ENCODE results near the gene PSMF1. TPM values are rescaled to one million over a fixed set of nuclear protein-coding genes. Genes with fewer than 3 reads are reported as not detected.

PSMF1 gene
- total and polyA plus RNA-seq, 12 donors: 24.8 to 363 (median 122) TPM

DNA sequence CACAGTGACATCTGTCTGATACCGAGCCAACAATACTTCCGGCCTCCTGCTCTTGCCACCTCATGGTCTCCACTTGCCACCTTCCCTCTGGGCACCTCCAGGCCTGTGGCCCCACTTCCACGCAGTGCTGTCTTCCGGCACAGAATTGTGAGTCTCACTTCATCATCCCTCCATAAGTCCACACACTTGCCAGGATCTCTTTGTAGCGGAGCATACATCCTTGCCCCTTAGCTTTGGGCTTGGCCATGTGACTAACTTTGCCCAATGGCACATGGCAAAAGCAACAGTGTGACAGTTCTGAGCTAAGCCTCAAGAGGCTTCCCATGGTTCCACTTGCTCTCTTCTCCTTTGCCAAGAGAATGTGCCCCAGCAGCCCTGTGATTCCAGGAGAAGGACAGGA lies 80.3 kb downstream of the PSMF1 start:
- intact Hi-C loops (cut with DNase I): loop anchor here in 1 of 2 donors (10.0 kb wide), 1 partner anchor 234 kb away; no protein-coding TSS in a partner anchor
- Histone ChIP-seq H3K36me3 (replicated peaks in 1 of 2) (no peaks in the 10 kb centered on the region), H3K9me3 (replicated peaks in 1 of 3) (no peaks in the 10 kb centered on the region), H3K4me1 (replicated peaks in 1 of 2) (no peaks in the 10 kb centered on the region), H3K27me3 (no peaks in the 10 kb centered on the region), H3K27ac (no peak overlapping the region), H3K4me3 (no peak overlapping the region)
- no peak for TF ChIP-seq POLR2A (IDR thresholded peaks at IDR 0.05)
- TF ChIP-seq, protein P1, sequence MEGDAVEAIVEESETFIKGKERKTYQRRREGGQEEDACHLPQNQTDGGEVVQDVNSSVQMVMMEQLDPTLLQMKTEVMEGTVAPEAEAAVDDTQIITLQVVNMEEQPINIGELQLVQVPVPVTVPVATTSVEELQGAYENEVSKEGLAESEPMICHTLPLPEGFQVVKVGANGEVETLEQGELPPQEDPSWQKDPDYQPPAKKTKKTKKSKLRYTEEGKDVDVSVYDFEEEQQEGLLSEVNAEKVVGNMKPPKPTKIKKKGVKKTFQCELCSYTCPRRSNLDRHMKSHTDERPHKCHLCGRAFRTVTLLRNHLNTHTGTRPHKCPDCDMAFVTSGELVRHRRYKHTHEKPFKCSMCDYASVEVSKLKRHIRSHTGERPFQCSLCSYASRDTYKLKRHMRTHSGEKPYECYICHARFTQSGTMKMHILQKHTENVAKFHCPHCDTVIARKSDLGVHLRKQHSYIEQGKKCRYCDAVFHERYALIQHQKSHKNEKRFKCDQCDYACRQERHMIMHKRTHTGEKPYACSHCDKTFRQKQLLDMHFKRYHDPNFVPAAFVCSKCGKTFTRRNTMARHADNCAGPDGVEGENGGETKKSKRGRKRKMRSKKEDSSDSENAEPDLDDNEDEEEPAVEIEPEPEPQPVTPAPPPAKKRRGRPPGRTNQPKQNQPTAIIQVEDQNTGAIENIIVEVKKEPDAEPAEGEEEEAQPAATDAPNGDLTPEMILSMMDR (IDR thresholded peaks at IDR 0.05): no peak
- 81 to 95% (median 88%) methylated on average over 5 of the region's 5 CpGs for WGBS, 4 donors
- no peak for DNase-seq

- 67 to 78% (median 74%) methylated on average over 6 to 7 of the region's 7 CpGs for WGBS, 4 donors
- Histone ChIP-seq H3K4me3 (no peak overlapping the region), H3K36me3 (replicated peaks in 1 of 2) (no peaks in the 10 kb centered on the region), H3K4me1 (replicated peaks in 1 of 2) (no peaks in the 10 kb centered on the region), H3K27me3 (no peaks in the 10 kb centered on the region), H3K27ac (no peak overlapping the region), H3K9me3 (replicated peaks in 1 of 3) (no peaks in the 10 kb centered on the region)
- DNase-seq: no peak
- intact Hi-C loops (cut with DNase I): loop anchor here in 1 of 2 donors (10.0 kb wide), 1 partner anchor 235 kb away; no protein-coding TSS in a partner anchor
- TF ChIP-seq, protein P1 (IDR thresholded peaks at IDR 0.05): no peak
Measured at GRCh38 chr20:1199212-1199873, 80.9 kb downstream of the PSMF1 start.

DNA sequence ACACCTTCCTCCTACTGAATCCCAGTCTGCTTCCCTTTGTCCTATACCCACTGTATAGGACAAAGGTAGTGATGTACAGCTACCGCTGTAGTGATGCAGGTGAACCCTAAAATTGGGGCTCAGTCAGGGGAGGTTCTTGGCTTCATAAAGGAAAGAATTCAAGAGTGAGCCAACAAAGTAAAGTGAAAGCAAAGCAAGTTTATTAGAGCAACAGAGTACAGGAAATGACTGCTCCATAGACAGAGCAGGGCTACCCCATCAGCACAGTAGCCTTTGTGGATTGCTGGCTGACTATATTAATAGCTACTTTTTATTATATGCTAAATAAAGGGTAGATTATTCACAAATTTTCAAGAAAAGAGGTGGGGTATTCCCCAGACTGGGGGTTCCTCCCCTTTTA lies 81.6 kb downstream of the PSMF1 start:
- DNase-seq: no peak
- no peaks in the 10 kb centered on the region for H3K27me3 ChIP-seq
- no peaks in the 10 kb centered on the region for H3K4me1 ChIP-seq (replicated peaks in 1 of 2)
- H3K4me3 ChIP-seq: no peak overlapping the region
- WGBS, 4 donors: 92 to 100% (median 96%) methylated on average over 1 of the region's 1 CpG
- H3K36me3 ChIP-seq (replicated peaks in 1 of 2): no peaks in the 10 kb centered on the region
- H3K27ac ChIP-seq: no peak overlapping the region
- TF ChIP-seq, protein P1 (IDR thresholded peaks at IDR 0.05): no peak
- no peak for TF ChIP-seq POLR2A (IDR thresholded peaks at IDR 0.05)
- H3K9me3 ChIP-seq (replicated peaks in 1 of 3): no peaks in the 10 kb centered on the region
- intact Hi-C loops (cut with DNase I): loop anchor here in 1 of 2 donors (10.0 kb wide), 1 partner anchor 235 kb away; no protein-coding TSS in a partner anchor

DNA sequence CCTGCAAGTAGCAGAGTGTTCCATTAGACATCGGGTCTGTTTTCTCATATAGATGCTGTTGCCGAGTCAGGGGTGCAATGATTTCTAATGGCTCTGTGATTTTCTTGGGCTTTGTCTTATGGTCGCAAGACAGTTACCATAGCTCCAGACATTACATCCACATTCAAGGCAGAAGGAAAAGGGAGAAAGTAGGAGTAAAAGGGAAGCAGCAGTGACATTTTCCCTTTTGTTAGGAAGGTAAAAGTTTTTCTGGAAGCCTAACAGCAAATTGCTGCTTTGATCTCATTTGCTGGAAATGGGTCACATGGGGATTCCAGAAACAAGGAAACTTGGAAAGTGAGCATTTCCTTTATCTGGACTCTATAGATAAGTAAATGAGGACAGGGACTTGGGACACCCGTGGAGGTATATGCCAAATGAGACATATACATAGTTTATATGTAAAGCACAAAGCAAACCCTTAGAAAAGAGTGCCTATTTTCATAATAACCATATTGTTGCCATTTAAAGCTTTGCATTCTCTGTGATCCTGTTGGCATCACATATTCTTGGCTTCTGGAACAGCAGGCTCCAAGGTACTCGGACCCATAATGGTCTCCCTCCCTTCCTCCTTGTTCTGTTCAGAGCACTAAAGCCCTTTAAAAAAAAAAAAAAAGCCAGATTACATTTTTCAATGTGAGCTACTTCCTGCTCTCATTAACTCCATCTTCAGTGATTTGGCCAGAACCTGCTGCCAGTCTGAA lies 84.5 kb downstream of the PSMF1 start, which contains the start of gene C20orf202:
Gene C20orf202 (plus strand): TSS at position 693 of the 743 bp plus-strand sequence. CDS start 132 bp downstream, outside the sequence.
- DNase-seq: no peak
- 57 to 73% (median 70%) methylated on average over 5 of the region's 5 CpGs for WGBS, 4 donors
- H3K27ac ChIP-seq: no peak within 1 kb of the TSS
- H3K9me3 ChIP-seq (replicated peaks in 1 of 3): no peaks in the 10 kb centered on the region
- TF ChIP-seq, protein P1 (IDR thresholded peaks at IDR 0.05): no peak
- TF ChIP-seq POLR2A (IDR thresholded peaks at IDR 0.05): no peak
- no peaks in the 10 kb centered on the region for H3K36me3 ChIP-seq (replicated peaks in 1 of 2)
- no peaks in the 10 kb centered on the region for H3K4me1 ChIP-seq (replicated peaks in 1 of 2)
- intact Hi-C loops (cut with DNase I): no loop called here
- no peaks in the 10 kb centered on the region for H3K27me3 ChIP-seq
- no peak within 1 kb of the TSS for H3K4me3 ChIP-seq
